ENCODE data around the gene TH. TPM values are rescaled to one million over a fixed set of nuclear protein-coding genes. Genes with fewer than 3 reads are reported as not detected.

The TH gene
- total RNA-seq, 3 donors from 2014 or later: not detected

GRCh38 chr11:2136209-2136951, 35.2 kb downstream of the TH start:
- intact Hi-C loops (cut with DNase I; ENCODE audit: low total_unique reads): no loop called here
- Histone ChIP-seq H3K4me1 (peaks cover 8 to 12% of the 10 kb centered on the region in 2 donors), H3K27ac (no peak overlapping the region), H3K4me3 (peak overlapping the region in 2 of 3 donors; percentile 46 to 73), H3K36me3 (no peaks in the 10 kb centered on the region), H3K9me3 (no peaks in the 10 kb centered on the region), H3K27me3 (peaks cover 15 to 83% of the 10 kb centered on the region in 2 donors)
- TF ChIP-seq POLR2AphosphoS5 (IDR thresholded peaks at IDR 0.05): no peak
- TF ChIP-seq POLR2A (IDR thresholded peaks at IDR 0.05): no peak
- no peak for TF ChIP-seq CTCF (IDR thresholded peaks at IDR 0.05)
- DNase-seq (ENCODE audit: low spot score in 2 of 2): no peak

- Histone ChIP-seq H3K4me3 (peak overlapping the region in 2 of 3 donors; percentile 46 to 73), H3K4me1 (peaks cover 8 to 11% of the 10 kb centered on the region in 2 donors), H3K27me3 (peaks cover 15 to 83% of the 10 kb centered on the region in 2 donors), H3K36me3 (no peaks in the 10 kb centered on the region), H3K9me3 (no peaks in the 10 kb centered on the region), H3K27ac (no peak overlapping the region)
- DNase-seq (ENCODE audit: low spot score in 2 of 2): no peak
- TF ChIP-seq CTCF (IDR thresholded peaks at IDR 0.05) (no peak), POLR2A (IDR thresholded peaks at IDR 0.05) (no peak), POLR2AphosphoS5 (IDR thresholded peaks at IDR 0.05) (no peak)
- intact Hi-C loops (cut with DNase I; ENCODE audit: low total_unique reads): no loop called here
These were observed 35.9 kb downstream of the TH start for GRCh38 chr11:2135648-2136201.

GRCh38 chr11:2135018-2135569, 36.5 kb downstream of the TH start:
- intact Hi-C loops (cut with DNase I; ENCODE audit: low total_unique reads): no loop called here
- no peaks in the 10 kb centered on the region for H3K36me3 ChIP-seq
- no peak overlapping the region for H3K4me3 ChIP-seq
- peaks cover 7 to 8% of the 10 kb centered on the region in 2 donors for H3K4me1 ChIP-seq
- H3K27ac ChIP-seq: no peak overlapping the region
- peaks cover 9 to 80% of the 10 kb centered on the region in 2 donors for H3K27me3 ChIP-seq
- TF ChIP-seq POLR2A (IDR thresholded peaks at IDR 0.05) (no peak), POLR2AphosphoS5 (IDR thresholded peaks at IDR 0.05) (no peak), CTCF (IDR thresholded peaks at IDR 0.05) (no peak)
- no peaks in the 10 kb centered on the region for H3K9me3 ChIP-seq
- DNase-seq (ENCODE audit: low spot score in 2 of 2): no peak

- H3K27me3 ChIP-seq: peaks cover 3 to 81% of the 10 kb centered on the region in 2 donors
- intact Hi-C loops (cut with DNase I; ENCODE audit: low total_unique reads): loop anchor here (5.0 kb wide), 1 partner anchor 852 kb away; no protein-coding TSS in a partner anchor
- TF ChIP-seq CTCF (IDR thresholded peaks at IDR 0.05) (no peak), POLR2AphosphoS5 (IDR thresholded peaks at IDR 0.05) (no peak)
- H3K4me3 ChIP-seq: no peak overlapping the region
- no peak overlapping the region for H3K27ac ChIP-seq
- no peaks in the 10 kb centered on the region for H3K36me3 ChIP-seq
- H3K4me1 ChIP-seq: peaks cover 7 to 8% of the 10 kb centered on the region in 2 donors
- H3K9me3 ChIP-seq: no peaks in the 10 kb centered on the region
- no peak for DNase-seq (ENCODE audit: low spot score in 2 of 2)
These were observed 37.3 kb downstream of the TH start for GRCh38 chr11:2134022-2135010.

Measured in breast epithelium (tissue), 4 donors.